Measurements from ENCODE around the gene OSGEP. TPM values are rescaled to one million over a fixed set of nuclear protein-coding genes. Genes with fewer than 3 reads are reported as not detected.

OSGEP gene
- total and polyA plus RNA-seq, 2 experiments from 2014 or later, result 29.0 to 59.5 TPM

DNA sequence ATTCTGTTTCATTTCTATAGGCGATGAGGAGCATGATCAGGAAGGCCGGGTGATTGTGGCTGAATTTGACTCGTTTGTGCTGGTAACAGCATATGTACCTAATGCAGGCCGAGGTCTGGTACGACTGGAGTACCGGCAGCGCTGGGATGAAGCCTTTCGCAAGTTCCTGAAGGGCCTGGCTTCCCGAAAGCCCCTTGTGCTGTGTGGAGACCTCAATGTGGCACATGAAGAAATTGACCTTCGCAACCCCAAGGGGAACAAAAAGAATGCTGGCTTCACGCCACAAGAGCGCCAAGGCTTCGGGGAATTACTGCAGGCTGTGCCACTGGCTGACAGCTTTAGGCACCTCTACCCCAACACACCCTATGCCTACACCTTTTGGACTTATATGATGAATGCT, 2.4 kb upstream of the OSGEP start:
- no peak overlapping the region; the same call in 2 of the 3 replicates for H3K4me3 Mint-ChIP-seq
- H3K27ac ChIP-seq (ENCODE audit: low read depth), result peak overlapping the region; percentile 92; the same call in 1 of the 2 replicates
- no peak for ATAC-seq
- peaks cover 14% of the 10 kb centered on the region for H3K27me3 Mint-ChIP-seq (ENCODE audit: insufficient read depth, low read depth, poor library complexity)
- H3K27me3 ChIP-seq (ENCODE audit: insufficient read depth), result no peaks in the 10 kb centered on the region
- H2AFZ ChIP-seq, result no peak overlapping the region
- no peak for TF ChIP-seq ZNF331 (CRISPR knock-in tag; IDR thresholded peaks at IDR 0.05; ENCODE audit: low read depth)
- TF ChIP-seq EZH2 (IDR thresholded peaks at IDR 0.05; ENCODE audit: low read depth, unreplicated experiment), result no peak
- TF ChIP-seq CREB1 (CRISPR knock-in tag; IDR thresholded peaks at IDR 0.05; ENCODE audit: low read depth), result no peak
- peaks cover 11% of the 10 kb centered on the region for H3K9me3 Mint-ChIP-seq
- peaks cover 20% of the 10 kb centered on the region for H3K4me1 Mint-ChIP-seq
- no peak for DNase-seq (ENCODE audit: low spot score)
- peaks cover 17% of the 10 kb centered on the region for H3K36me3 ChIP-seq (ENCODE audit: insufficient read depth)
- H3K9me2 ChIP-seq (ENCODE audit: insufficient read depth), result no peaks in the 10 kb centered on the region
- H3K4me2 ChIP-seq, result no peak overlapping the region
- peaks cover 48% of the 10 kb centered on the region for H3K79me2 ChIP-seq (replicated peaks; ENCODE audit: insufficient read depth)
- H3K4me1 ChIP-seq (ENCODE audit: insufficient read depth), result peaks cover 30% of the 10 kb centered on the region
- H3F3A ChIP-seq (replicated peaks; ENCODE audit: low read depth), result peaks cover 29% of the 10 kb centered on the region; the same call in 1 of the 2 replicates
- H3K4me3 ChIP-seq, result peak overlapping the region; percentile 65
- peaks cover 11% of the 10 kb centered on the region for H4K20me1 ChIP-seq (replicated peaks; ENCODE audit: insufficient read depth)
- no peak overlapping the region; the same call in 1 of the 2 replicates for H3K27ac Mint-ChIP-seq
- peaks cover 16% of the 10 kb centered on the region for H3K36me3 Mint-ChIP-seq (ENCODE audit: low read depth)

GRCh38 chr14:20455355-20456300, 1.0 kb upstream of the OSGEP start:
- H3K4me3 Mint-ChIP-seq, result no peak overlapping the region
- peaks cover 7% of the 10 kb centered on the region for H3K27me3 Mint-ChIP-seq (ENCODE audit: insufficient read depth, low read depth, poor library complexity)
- H3K79me2 ChIP-seq (replicated peaks; ENCODE audit: insufficient read depth), result peaks cover 46% of the 10 kb centered on the region
- H2AFZ ChIP-seq, result no peak overlapping the region
- peaks cover 23% of the 10 kb centered on the region for H3K36me3 Mint-ChIP-seq (ENCODE audit: low read depth)
- peak; percentile 82 for DNase-seq (ENCODE audit: low spot score)
- H3K4me1 Mint-ChIP-seq, result peaks cover 16% of the 10 kb centered on the region
- H3K4me3 ChIP-seq, result peak overlapping the region; percentile 65
- peaks cover 29% of the 10 kb centered on the region for H3K4me1 ChIP-seq (ENCODE audit: insufficient read depth)
- peaks cover 26% of the 10 kb centered on the region for H3K36me3 ChIP-seq (ENCODE audit: insufficient read depth)
- H3K4me2 ChIP-seq, result peak overlapping the region; percentile 98
- peaks cover 27% of the 10 kb centered on the region; the same call in 1 of the 2 replicates for H3F3A ChIP-seq (replicated peaks; ENCODE audit: low read depth)
- H3K27ac ChIP-seq (ENCODE audit: low read depth), result peak overlapping the region; percentile 92
- ATAC-seq, result peak; percentile 41
- H3K9me2 ChIP-seq (ENCODE audit: insufficient read depth), result no peaks in the 10 kb centered on the region
- no peak overlapping the region for H3K27ac Mint-ChIP-seq
- peaks cover 10% of the 10 kb centered on the region for H4K20me1 ChIP-seq (replicated peaks; ENCODE audit: insufficient read depth)
- no peaks in the 10 kb centered on the region for H3K27me3 ChIP-seq (ENCODE audit: insufficient read depth)
- H3K9me3 Mint-ChIP-seq, result peaks cover 4% of the 10 kb centered on the region; the same call in 2 of the 3 replicates
- TF ChIP-seq POLR2AphosphoS5 (IDR thresholded peaks at IDR 0.05; ENCODE audit: low read depth) (no peak), ZNF114 (CRISPR knock-in tag; IDR thresholded peaks at IDR 0.05) (no peak), CTCF (conservative IDR thresholded peaks at IDR 0.05; ENCODE audit: low read depth in 2 of 2) (no peak), JUNB (IDR thresholded peaks at IDR 0.05; ENCODE audit: unreplicated experiment) (no peak), ETS1 (IDR thresholded peaks at IDR 0.05) (no peak)
- TF ChIP-seq, protein P1, sequence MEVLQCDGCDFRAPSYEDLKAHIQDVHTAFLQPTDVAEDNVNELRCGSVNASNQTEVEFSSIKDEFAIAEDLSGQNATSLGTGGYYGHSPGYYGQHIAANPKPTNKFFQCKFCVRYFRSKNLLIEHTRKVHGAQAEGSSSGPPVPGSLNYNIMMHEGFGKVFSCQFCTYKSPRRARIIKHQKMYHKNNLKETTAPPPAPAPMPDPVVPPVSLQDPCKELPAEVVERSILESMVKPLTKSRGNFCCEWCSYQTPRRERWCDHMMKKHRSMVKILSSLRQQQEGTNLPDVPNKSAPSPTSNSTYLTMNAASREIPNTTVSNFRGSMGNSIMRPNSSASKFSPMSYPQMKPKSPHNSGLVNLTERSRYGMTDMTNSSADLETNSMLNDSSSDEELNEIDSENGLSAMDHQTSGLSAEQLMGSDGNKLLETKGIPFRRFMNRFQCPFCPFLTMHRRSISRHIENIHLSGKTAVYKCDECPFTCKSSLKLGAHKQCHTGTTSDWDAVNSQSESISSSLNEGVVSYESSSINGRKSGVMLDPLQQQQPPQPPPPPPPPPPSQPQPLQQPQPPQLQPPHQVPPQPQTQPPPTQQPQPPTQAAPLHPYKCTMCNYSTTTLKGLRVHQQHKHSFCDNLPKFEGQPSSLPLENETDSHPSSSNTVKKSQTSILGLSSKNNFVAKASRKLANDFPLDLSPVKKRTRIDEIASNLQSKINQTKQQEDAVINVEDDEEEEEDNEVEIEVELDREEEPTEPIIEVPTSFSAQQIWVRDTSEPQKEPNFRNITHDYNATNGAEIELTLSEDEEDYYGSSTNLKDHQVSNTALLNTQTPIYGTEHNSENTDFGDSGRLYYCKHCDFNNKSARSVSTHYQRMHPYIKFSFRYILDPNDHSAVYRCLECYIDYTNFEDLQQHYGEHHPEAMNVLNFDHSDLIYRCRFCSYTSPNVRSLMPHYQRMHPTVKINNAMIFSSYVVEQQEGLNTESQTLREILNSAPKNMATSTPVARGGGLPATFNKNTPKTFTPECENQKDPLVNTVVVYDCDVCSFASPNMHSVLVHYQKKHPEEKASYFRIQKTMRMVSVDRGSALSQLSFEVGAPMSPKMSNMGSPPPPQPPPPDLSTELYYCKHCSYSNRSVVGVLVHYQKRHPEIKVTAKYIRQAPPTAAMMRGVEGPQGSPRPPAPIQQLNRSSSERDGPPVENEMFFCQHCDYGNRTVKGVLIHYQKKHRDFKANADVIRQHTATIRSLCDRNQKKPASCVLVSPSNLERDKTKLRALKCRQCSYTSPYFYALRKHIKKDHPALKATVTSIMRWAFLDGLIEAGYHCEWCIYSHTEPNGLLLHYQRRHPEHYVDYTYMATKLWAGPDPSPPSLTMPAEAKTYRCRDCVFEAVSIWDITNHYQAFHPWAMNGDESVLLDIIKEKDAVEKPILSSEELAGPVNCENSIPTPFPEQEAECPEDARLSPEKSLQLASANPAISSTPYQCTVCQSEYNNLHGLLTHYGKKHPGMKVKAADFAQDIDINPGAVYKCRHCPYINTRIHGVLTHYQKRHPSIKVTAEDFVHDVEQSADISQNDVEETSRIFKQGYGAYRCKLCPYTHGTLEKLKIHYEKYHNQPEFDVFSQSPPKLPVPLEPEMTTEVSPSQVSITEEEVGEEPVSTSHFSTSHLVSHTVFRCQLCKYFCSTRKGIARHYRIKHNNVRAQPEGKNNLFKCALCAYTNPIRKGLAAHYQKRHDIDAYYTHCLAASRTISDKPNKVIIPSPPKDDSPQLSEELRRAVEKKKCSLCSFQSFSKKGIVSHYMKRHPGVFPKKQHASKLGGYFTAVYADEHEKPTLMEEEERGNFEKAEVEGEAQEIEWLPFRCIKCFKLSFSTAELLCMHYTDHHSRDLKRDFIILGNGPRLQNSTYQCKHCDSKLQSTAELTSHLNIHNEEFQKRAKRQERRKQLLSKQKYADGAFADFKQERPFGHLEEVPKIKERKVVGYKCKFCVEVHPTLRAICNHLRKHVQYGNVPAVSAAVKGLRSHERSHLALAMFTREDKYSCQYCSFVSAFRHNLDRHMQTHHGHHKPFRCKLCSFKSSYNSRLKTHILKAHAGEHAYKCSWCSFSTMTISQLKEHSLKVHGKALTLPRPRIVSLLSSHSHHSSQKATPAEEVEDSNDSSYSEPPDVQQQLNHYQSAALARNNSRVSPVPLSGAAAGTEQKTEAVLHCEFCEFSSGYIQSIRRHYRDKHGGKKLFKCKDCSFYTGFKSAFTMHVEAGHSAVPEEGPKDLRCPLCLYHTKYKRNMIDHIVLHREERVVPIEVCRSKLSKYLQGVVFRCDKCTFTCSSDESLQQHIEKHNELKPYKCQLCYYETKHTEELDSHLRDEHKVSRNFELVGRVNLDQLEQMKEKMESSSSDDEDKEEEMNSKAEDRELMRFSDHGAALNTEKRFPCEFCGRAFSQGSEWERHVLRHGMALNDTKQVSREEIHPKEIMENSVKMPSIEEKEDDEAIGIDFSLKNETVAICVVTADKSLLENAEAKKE (CRISPR knock-in tag; IDR thresholded peaks at IDR 0.05), result no peak

Data from GM23338 (cell line).